NCI-H446 treated with DMSO at 0.1 percent for 48 hours (cell line): ENCODE data around the gene ARAF.
"Not testable (repeated sequence)": the region's sequence is repeated elsewhere in the genome, so short reads cannot be mapped to it uniquely, and the experiment has no call there.

Source experiments
- DNase-seq: peaks from one replicate; lab custom pipeline; 2025; lab: John Stamatoyannopoulos, UW

Gene ARAF

DNA sequence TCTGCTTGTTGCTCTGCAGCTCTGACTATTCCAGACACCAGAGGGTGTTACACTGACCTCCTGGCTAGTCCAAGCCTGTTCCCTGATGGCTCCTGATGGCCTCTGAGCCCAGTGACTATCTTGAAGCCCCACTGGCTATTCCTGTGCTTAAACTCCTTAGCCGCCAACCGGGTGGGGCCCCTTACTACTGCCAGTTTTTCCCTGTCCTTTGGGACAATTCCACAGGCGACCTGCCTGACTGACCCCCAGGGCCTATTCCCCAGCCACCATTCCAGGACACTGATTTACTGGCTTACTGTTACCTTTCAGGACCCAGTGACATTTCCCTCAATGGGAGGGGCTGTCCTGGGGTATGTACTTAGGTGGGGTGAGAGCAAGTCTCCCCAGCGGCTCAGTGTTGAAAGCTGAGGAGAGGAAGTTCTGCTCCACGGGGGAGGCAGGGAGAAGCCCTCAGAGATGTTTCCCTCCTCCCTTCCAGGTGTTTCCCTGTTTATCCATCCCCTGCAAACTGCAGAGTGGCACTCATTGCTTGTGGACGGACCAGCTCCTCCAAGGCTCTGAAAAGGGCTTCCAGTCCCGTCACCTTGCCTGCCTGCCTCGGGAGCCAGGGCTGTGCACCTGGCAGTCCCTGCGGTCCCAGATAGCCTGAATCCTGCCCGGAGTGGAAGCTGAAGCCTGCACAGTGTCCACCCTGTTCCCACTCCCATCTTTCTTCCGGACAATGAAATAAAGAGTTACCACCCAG lies 25.2 kb downstream of the ARAF start:
- no peak for DNase-seq

- no peak for DNase-seq
Measured at GRCh38 chrX:47587091-47587891, 26.3 kb downstream of the ARAF start.

GRCh38 chrX:47587906-47588735 lies 27.1 kb downstream of the ARAF start:
- DNase-seq = no peak

DNA sequence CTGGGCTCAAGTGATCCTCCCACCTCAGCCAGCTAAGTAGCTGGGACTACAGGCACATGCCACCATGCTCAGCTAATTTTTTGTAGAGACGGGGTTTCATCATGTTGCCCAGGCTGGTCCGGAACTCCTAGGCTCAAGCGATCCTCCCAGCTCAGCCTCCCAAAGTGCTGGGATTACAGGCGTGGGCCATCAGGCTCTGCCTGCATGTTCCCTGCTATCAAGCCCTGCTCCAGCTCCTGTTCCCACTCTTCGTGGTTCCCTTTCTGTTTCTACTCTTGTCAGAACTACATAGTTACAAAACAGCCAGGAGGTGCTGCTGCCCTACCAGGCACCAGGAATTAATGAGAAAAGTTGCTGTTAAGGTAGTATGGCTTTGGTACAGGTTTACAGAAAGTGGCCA lies 30.0 kb downstream of the ARAF start:
- no peak for DNase-seq

GRCh38 chrX:47593522-47593921 lies 32.5 kb downstream of the ARAF start:
- DNase-seq = no peak

GRCh38 chrX:47595716-47596251 lies 34.8 kb downstream of the ARAF start:
- DNase-seq = no peak

GRCh38 chrX:47596256-47596655 lies 35.3 kb downstream of the ARAF start:
- DNase-seq = no peak

GRCh38 chrX:47597222-47597621 lies 36.2 kb downstream of the ARAF start:
- no peak for DNase-seq

DNA sequence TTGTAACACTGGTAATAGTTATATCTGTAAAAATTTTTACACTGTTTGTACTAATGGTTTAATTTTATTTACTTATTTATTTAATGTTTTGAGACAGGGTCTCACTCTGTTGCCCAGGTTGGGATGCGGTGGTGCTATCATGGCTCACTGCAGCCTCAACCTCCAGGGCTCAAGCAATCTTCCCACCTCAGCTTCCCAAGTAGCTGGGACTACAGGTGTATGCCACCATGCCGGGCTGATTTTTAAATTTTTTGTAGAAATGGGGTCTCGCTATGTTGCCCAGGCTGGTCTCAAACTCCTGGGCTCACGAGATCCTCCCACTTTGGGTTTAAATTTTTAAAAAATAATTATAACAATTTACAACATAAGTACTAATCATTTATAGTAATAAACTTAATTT lies 42.1 kb downstream of the ARAF start:
- not testable (repeated sequence) for DNase-seq

DNA sequence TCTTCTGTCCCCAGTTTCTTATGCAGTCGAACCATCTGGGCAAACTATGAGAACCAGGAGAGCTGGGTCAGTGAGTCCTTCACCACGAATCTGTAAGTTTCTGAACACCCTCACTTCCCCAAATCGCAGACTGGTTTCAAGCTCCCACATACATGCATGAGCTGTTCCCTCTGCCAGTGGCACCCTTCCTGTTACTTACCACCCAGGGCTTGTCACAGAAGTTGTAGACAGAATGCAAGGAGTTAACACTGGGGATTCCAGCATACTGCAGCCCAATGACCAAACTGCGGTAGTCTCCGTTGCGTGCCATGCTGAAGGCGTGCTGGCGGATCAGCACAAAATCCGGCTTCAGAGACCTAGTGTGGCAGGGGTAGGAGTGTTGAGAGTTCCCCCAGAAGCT lies 44.0 kb downstream of the ARAF start:
- DNase-seq = no peak

DNA sequence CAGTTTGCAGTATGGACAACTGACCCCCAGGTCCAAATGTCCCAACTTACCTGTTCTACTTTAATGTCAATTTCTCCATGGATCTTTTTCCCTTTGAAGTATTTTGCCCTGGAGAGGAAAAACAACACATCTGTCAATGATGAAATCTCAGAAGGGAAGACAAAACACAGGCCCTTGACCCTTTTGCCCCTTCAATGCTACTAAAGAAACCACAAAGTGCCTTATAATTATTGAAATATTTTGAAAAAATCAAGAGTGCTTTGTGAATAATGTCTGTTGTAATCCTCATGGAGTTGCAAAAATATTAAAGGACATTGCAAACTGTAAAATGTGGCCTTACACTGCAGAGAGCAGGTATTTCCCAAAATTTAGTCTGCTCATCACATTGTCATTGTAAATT lies 46.1 kb downstream of the ARAF start:
- DNase-seq = no peak

- no peak for DNase-seq
Measured at GRCh38 chrX:47608130-47608810, 47.3 kb downstream of the ARAF start.

DNA sequence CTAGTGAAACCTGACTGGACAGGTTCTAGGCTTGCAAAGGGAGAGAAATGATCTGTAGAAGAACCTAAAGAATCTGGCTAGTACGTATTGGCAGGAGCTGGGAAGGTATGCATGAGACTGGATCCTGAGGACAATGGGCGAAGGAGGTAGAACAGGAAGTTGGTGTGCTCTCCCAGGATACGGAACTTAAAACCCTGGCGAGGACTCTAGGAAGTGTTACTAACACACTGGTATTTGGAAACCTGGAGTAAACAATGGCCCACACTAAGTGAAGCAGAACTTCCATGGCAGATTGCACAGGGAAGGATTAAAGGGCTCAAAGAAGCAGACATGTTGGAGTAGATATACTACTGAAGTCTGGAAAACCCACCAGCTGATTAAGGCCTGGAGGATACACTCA lies 49.5 kb downstream of the ARAF start:
- DNase-seq = no peak

DNA sequence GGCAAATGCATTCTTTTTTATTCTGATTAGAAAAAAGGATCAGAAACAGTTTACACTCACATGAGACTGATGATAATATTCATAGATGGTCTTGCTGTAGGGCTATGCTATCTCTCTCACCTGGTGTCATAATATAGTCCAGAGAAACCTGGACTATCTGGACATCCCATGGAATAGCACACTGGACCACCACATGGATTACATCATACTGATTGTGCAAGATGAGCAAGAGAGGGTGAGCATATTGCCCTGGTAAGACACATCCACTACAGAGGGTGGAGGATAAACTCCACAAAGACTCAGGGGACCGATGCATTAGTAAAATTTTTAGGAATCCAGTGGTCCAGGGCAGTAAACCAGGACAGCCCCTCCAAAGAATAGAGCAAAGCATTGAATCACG lies 50.5 kb downstream of the ARAF start:
- no peak for DNase-seq

GRCh38 chrX:47611926-47612325 lies 50.9 kb downstream of the ARAF start:
- DNase-seq = no peak

GRCh38 chrX:47612418-47612817 lies 51.4 kb downstream of the ARAF start:
- no peak for DNase-seq

DNA sequence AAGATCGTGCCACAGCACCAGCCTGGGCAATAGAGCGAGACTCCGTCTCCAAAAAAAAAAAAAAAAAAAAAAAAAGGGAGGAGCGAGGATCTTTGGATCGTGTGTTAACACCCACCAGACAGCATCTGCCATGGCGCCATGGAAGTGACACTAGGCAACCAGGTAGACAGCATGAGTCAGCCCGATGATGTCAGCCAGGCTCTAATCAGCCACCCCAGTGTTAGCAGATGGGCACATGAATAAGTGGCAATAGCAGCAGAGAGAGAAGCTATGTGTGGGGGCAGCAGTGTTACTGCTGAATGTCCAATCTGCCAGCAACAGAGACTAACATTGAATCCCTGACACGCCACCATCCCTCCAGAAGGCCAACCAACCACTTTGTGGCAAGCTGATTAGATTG lies 52.1 kb downstream of the ARAF start:
- no peak for DNase-seq

DNA sequence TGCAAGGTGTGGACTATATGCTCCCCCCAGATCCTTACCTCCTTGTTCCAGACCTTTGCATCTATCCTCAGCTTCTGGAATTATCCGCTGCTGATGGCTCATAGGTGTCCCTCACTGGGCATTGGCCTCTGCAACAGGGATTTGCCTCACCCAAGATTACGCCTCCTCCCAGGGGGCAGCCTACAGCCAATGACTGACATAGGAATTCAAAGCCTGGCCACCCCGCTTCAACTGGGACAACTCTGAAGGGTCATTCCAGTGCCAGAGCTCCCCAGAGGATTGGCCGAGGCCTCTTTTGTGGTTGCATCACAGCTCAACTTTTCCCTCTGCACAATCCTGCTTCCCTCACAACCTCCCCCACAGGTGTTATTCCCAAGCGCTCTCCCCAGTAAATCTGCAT lies 53.6 kb downstream of the ARAF start:
- DNase-seq = no peak

GRCh38 chrX:47618923-47619485 lies 58.0 kb downstream of the ARAF start:
- no peak for DNase-seq

DNA sequence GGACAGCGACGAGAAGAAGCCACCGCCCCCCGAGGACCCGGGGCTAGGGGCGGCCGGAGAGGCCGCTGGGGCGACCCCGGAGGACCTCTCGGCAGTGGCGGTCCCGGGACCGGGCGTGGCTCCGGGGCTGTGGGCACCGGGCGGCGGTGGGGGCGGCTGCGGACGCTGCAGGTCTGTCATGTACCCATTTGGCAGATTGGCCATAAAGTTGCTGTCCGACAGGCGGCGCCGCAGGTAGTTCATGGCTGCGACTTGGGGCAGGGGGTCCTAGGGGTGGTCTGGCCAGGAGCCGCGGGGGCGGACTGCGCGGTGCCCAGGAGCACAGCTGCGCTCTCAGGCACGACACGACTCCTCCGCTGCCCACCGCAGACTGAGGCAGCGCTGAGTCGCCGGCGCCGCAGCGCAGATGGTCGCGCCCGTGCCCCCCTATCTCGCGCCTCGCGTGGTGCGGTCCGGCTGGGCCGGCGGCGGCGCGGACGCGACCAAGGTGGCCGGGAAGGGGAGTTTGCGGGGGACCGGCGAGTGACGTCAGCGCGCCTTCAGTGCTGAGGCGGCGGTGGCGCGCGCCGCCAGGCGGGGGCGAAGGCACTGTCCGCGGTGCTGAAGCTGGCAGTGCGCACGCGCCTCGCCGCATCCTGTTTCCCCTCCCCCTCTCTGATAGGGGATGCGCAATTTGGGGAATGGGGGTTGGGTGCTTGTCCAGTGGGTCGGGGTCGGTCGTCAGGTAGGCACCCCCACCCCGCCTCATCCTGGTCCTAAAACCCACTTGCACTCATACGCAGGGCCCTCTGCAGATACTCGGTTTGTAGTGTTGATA lies 58.7 kb downstream of the ARAF start, which contains the start of gene SYN1:
TSS of gene SYN1 (minus strand) at position 372 of the 817 bp plus-strand sequence. CDS start at position 243, 129 bp downstream.
- DNase-seq = peak; percentile 52
